Ascending aorta (tissue), 2 donors: ENCODE results near the gene TRIM65. TPM values are rescaled to one million over a fixed set of nuclear protein-coding genes. Genes with fewer than 3 reads are reported as not detected.

ENCODE experiments used
- DNase-seq, 2 donors: peaks; one replicate each; pipeline ENCODE4 v3.0.0-alpha.2; 2019; ENCODE audit warnings: low spot score in 2 of 2
- H3K27ac ChIP-seq, 2 donors: fragments of 200-600 bp; sonication (generic); one replicate each; pipeline ENCODE4 v1.5.1; 2016 to 2017; ENCODE audit warnings: mild to moderate bottlenecking in 1 of 2
- H3K27me3 ChIP-seq: fragments of 200-600 bp; sonication (generic); one replicate; pipeline ENCODE4 v1.5.1; 2017
- H3K36me3 ChIP-seq, 2 donors: fragments of 200-600 bp; sonication (generic); one replicate each; pipeline ENCODE4 v1.5.1; 2016
- H3K4me1 ChIP-seq, 2 donors: fragments of 200-600 bp; sonication (generic); one replicate each; pipeline ENCODE4 v1.5.1; 2016 to 2017; ENCODE audit warnings: mild to moderate bottlenecking in 1 of 2
- H3K4me3 ChIP-seq, 2 donors: fragments of 200-600 bp; sonication (generic); one replicate each; pipeline ENCODE4 v1.5.1; 2016 to 2017; ENCODE audit warnings: mild to moderate bottlenecking in 1 of 2
- H3K9me3 ChIP-seq, 2 donors: fragments of 200-600 bp; sonication (generic); one replicate each; pipeline ENCODE4 v1.5.1; 2016
- CTCF ChIP-seq, 3 experiments: fragments of 200-600 bp in 2 of 3; fragments of 450-650 bp in 1 of 3; sonication (generic) in 2 of 3; IDR thresholded peaks; one replicate each; pipeline ENCODE4 v1.5.1; 2016 to 2019; ENCODE audit warnings: antibody characterized with exemption in 3 of 3, mild to moderate bottlenecking in 1 of 3, moderate library complexity in 1 of 3
- intact Hi-C: fragments of 100-400 bp; cut with DNase I; formaldehyde crosslinking; loops from one replicate; pipeline ENCODE4 v1.15.1; 2023
- total RNA-seq: library from RNA; depleted of rRNA; stranded (reverse); fragments of >200 nt; gene quantifications from one replicate; pipeline ENCODE4 v1.1.0, GENCODE V29; 2016

TRIM65 gene
- total RNA-seq, 1 donor from 2014 or later, result 43.3 TPM

DNA sequence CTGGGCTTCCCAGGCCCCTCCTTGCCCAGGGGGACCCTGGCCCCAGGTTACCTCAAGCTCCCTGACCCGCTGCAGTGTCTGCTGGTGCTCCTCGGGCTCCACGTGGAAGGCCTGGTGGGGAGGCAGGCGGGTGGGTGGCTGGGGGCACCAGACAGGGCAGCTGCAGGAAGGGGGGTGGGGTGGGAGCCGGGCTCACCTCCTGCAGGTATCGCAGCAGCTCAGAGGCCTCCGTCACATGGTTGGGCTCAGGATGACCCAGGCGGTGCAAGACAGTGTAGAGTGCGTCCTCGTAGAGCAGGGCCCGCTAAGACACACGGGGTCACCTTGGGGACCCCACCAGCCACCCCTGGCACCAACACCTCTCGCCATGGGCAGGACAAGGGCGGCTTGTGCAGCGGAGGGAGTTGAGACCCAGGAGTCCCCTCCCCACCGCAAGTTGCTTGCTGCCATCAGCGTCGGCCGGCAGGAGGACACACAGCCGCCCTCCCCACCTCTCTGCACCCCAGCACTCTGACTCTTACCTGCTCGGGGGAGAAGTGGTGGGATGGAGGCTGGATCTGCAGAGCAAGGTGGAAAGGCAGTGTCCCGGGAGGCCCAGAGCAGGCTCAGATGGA lies 53.7 kb downstream of the TRIM65 start:
- peaks cover 9 to 18% of the 10 kb centered on the region in 2 donors for H3K4me1 ChIP-seq
- no peaks in the 10 kb centered on the region for H3K9me3 ChIP-seq
- peaks cover 22 to 50% of the 10 kb centered on the region in 2 donors for H3K36me3 ChIP-seq
- H3K27ac ChIP-seq, result peak overlapping the region; percentile 93 to 94
- TF ChIP-seq CTCF (IDR thresholded peaks at IDR 0.05), result no peak
- no peaks in the 10 kb centered on the region for H3K27me3 ChIP-seq
- no peak for DNase-seq
- intact Hi-C loops, result no loop called here
- H3K4me3 ChIP-seq, result peak overlapping the region in 1 of 2 donors; percentile 43

DNA sequence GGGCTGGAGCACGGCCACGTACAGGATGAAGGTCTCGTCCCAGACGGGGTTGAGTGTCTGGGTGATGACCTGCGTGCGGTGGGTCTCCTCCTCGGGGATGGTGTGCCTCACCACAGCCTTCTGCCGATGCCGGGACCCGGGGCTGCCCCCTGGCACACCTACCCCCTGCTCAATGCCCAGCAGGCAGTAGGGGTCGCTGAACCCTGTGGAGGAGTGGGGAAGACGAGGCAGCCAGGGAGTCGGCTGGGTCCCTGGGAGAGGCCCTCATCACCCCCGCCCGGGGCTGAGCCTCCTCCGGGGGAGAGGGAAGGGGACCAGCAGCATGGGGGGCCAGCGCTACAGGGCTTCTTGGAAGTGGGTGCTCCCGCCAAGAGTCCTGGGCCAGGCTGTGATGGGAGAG lies 54.3 kb downstream of the TRIM65 start:
- intact Hi-C loops, result no loop called here
- Histone ChIP-seq H3K4me3 (no peak overlapping the region), H3K27ac (no peak overlapping the region), H3K36me3 (peaks cover 15 to 44% of the 10 kb centered on the region in 2 donors), H3K27me3 (no peaks in the 10 kb centered on the region), H3K4me1 (peaks cover 9 to 18% of the 10 kb centered on the region in 2 donors), H3K9me3 (no peaks in the 10 kb centered on the region)
- TF ChIP-seq CTCF (IDR thresholded peaks at IDR 0.05), result no peak
- DNase-seq, result no peak

DNA sequence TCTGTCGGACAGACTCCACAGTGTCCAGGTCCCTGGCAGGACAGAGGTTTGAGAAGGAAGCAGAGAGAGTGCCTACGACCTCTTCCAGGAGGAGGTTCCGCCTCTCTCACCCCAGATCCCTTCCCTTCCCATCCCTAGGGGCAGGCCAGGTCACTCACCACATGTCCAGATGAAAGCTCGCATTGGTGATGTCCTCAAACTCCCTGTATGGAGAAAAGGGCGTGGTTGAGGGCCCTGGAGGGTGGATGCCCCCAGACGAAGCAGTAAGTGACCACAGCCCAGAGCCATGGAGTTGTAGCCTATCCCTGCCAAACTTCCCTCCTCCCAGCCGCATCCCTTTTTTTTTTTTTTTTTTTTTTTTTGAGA lies 56.0 kb downstream of the TRIM65 start:
- Histone ChIP-seq H3K9me3 (no peaks in the 10 kb centered on the region), H3K27me3 (no peaks in the 10 kb centered on the region), H3K36me3 (peaks cover 0 to 38% of the 10 kb centered on the region in 2 donors), H3K4me1 (peaks cover 9 to 13% of the 10 kb centered on the region in 2 donors), H3K4me3 (no peak overlapping the region), H3K27ac (no peak overlapping the region)
- intact Hi-C loops, result no loop called here
- no peak for TF ChIP-seq CTCF (IDR thresholded peaks at IDR 0.05)
- DNase-seq, result no peak

DNA sequence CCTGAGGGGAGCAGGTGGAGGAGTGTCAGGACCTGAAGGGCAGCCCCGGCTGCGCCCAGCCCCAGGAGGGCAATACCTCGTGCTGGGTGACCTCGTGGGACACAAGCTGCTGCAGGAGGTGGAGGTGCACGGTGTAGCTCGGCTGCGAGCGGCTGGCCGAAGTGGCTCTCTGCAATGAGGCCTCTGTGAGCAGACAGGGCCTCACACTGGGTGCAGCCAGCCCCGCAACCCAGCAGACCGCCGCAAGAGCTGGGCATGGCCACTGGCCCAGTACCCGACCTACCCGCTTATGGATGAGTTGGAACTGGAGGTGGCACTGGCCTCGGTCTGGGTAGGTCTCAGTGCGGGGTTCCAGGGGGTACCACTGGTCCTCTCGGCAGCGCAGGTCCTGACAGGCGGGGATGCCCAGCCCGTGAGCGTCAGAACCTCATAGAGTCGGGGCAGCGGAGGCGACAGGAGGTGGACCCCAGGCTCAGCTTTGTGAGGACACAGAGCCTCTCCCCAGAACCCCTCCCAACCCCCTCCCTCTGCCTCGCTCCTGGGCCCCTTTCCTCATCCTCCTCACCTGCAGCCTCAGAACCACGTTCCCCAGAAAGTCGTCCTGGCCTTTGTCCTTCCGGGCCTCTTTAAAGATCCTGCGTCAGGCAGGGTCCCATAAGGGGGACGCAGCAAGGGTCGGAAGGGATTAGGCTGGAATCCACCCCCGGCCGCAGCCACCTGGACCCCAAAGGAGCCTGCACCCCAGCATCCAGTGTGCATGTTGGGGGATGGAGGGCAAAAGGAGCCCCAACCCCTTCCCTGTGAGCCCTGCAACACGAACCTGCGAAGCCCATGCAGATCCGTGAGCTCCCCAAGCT lies 56.6 kb downstream of the TRIM65 start:
- intact Hi-C loops, result no loop called here
- Histone ChIP-seq H3K9me3 (no peaks in the 10 kb centered on the region), H3K27me3 (no peaks in the 10 kb centered on the region), H3K4me1 (peaks cover 6 to 7% of the 10 kb centered on the region in 2 donors), H3K36me3 (peaks cover 0 to 36% of the 10 kb centered on the region in 2 donors), H3K4me3 (no peak overlapping the region), H3K27ac (no peak overlapping the region)
- TF ChIP-seq CTCF (IDR thresholded peaks at IDR 0.05), result no peak
- DNase-seq, result no peak

Other genes starting within 250 kb of the TRIM65 start
- 7.6 TPM for gene RECQL5, start 229.8 kb downstream of the TRIM65 start, total RNA-seq
- 70.9 TPM for gene SAP30BP, start 229.6 kb downstream of the TRIM65 start, total RNA-seq
- gene ITGB4, start 175.5 kb downstream of the TRIM65 start, total RNA-seq, result 152 TPM
- 101 TPM for gene GALK1, start 131.8 kb downstream of the TRIM65 start, total RNA-seq
- 73.9 TPM for gene UNK, start 112.1 kb downstream of the TRIM65 start, total RNA-seq
- gene UNC13D, start 52.5 kb downstream of the TRIM65 start, total RNA-seq, result 33.1 TPM
- gene WBP2, start 41.6 kb downstream of the TRIM65 start, total RNA-seq, result 50.7 TPM
- 132 TPM for gene TRIM47, start 18.4 kb downstream of the TRIM65 start, total RNA-seq
- gene MRPL38, start 7.9 kb upstream of the TRIM65 start, total RNA-seq, result 31.9 TPM
- gene FBF1, start 44.1 kb upstream of the TRIM65 start, total RNA-seq, result 8.9 TPM
- 18.5 TPM for gene ACOX1, start 82.2 kb upstream of the TRIM65 start, total RNA-seq
- 33.6 TPM for gene TEN1, start 82.3 kb upstream of the TRIM65 start, total RNA-seq
- gene CDK3, start 103.9 kb upstream of the TRIM65 start, total RNA-seq, result 2.1 TPM
- gene EVPL, start 130.4 kb upstream of the TRIM65 start, total RNA-seq, result not detected
- 15.6 TPM for gene SRP68, start 175.6 kb upstream of the TRIM65 start, total RNA-seq
- 2.3 TPM for gene GALR2, start 177.8 kb upstream of the TRIM65 start, total RNA-seq
- not detected for gene ZACN, start 182.2 kb upstream of the TRIM65 start, total RNA-seq
- gene EXOC7, start 206.8 kb upstream of the TRIM65 start, total RNA-seq, result 123 TPM
- not detected for gene FOXJ1, start 244.3 kb upstream of the TRIM65 start, total RNA-seq